HG02970 (cell line): ENCODE data around the gene TMEM127.
"Not testable (repeated sequence)": the region's sequence is repeated elsewhere in the genome, so short reads cannot be mapped to it uniquely, and the experiment has no call there.

Experiments
- ATAC-seq: cut with Tn5 transposase; IDR thresholded peaks from one replicate; pipeline ENCODE4 v1.9.1; 2021; ENCODE audit warnings: mild to moderate bottlenecking, moderate library complexity, moderate number of reproducible peaks; ENCODE audit not compliant: unreplicated experiment, low FRiP score

TMEM127 gene

DNA sequence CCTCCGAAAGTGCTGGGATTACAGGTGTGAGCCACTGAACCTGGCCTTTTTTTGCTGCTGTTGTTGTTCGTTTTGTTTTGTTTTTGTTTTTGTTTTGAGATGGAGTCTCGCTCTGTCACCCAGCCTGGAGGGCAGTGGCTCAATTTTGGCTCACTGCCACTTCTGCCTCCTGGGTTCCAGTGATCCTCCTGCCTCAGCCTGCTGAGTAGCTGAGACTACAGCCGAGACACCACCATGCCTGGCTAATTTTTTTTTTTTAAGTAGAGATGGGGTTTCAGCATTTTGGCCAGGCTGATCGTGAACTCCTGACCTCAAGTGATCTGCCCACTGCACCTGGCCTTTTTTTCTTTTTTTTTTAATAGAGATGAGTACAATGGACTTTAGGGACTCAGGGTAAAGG, 22.0 kb downstream of the TMEM127 start:
- no peak for ATAC-seq

DNA sequence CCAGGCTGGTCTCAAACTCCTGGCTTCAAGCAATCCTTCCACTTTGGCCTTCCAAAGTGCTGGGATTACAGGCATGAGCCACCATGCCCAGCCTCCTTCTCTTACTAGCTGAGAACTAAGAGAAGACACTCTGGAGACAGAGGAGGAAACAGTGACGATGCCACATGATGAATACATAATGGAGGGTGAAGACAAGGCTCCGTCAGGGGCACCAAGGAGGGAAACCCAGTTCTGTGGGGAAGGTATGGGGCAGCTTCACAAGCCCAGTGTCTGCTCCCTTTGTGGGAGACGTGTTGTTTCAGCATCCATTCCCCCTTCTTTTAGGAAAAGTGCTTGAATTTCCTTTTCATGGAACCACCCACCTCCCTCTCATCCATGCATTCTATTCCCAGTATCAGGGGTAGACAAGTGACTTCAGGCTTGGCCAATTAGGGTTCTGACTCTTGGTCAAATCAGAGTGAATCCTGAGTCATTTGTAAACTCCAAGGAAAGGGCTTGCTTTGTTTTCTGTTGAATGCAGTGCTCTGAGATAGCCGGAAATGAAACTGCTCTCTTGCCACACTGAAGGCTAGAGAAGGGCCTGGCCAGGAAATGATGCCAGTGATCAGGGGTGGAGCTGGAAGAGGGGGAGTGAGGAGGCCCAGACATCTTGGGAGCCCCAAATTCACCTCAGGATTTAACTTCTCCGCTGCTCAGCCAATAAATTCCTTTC, 23.7 kb downstream of the TMEM127 start:
- peak; percentile 46 for ATAC-seq

GRCh38 chr2:96241227-96241626, 24.6 kb downstream of the TMEM127 start:
- ATAC-seq: no peak

DNA sequence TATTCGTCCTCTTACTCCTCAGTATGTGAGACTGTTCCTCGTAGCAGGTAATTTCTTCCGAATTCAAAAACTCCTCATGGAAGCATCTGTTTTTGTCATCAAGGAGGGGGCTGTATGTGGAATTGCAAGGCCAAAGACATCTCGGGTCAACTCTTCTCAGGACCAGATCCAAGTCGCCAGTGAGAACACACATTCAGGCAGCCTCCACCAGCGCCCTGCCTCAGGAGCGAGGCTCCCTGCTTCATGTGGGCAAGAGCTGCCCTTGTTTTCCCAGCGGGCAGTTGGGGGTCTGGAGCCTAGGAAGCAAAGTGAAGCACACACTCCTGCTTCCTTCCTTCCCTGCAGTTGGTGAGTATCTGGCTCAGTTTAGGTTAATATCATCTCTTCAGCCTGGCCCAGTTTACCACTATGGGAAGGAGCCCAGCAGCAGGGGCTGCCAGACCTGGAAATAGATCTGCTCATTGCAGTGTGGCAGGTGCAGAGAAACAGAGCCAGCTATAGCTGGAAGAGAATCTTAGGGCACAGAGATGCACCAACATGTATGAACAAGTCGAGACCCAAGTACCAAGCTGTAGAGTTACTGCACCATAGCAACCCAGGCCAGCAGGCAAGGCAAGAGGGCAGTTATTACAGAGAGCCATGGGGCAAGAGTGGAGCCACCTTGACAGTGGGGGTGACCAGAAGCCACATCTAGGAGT, 25.3 kb downstream of the TMEM127 start:
- ATAC-seq: no peak

DNA sequence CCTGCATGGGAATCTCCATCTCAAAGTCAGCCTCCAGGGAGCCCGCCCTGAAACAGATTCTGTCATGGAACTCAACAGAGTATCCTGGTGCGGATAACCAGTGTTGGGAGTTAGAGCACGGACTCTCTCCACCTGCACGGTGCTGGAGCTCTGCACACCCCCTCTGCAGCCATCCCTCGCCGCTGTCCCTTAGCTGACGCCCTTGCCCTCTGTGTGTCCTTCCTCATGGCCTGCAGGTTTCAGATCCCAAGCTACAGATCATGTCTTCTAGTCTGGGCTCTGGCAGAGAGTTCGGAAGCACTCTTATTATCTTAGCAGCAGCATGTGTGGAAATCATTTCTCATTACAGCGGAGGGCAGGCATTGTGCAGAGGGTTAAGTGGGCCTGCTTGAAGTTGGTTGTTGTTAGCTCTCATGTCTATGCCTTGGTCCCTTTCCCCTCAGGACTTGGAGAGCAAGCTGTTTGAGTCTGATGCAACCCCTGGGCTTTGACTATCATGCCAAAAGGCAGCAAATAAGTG, 26.0 kb downstream of the TMEM127 start:
- no peak for ATAC-seq

GRCh38 chr2:96239091-96239490, 26.7 kb downstream of the TMEM127 start:
- ATAC-seq: no peak

- no peak for ATAC-seq
Observed at GRCh38 chr2:96238266-96238665, 27.5 kb downstream of the TMEM127 start.

DNA sequence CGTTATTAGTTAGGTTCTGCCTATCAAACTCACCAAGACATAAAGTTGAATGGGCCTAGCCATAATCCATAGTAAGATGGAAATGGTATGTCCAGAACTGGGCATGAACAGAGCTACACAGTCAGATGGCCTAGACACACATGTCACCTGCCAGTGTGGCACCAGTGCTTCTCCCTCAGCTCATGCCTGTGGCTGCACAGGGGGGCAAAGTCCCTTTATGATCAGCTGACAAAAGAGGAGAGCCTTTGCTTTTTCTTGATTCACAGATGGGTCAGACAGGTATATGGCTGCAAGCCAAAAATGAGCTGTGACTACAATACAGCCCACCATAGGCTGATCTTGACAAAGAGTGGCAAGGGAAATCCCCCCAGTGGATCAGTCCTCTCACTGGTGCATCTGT, 28.9 kb downstream of the TMEM127 start:
- no peak for ATAC-seq

GRCh38 chr2:96233880-96234316, 31.9 kb downstream of the TMEM127 start:
- no peak for ATAC-seq

DNA sequence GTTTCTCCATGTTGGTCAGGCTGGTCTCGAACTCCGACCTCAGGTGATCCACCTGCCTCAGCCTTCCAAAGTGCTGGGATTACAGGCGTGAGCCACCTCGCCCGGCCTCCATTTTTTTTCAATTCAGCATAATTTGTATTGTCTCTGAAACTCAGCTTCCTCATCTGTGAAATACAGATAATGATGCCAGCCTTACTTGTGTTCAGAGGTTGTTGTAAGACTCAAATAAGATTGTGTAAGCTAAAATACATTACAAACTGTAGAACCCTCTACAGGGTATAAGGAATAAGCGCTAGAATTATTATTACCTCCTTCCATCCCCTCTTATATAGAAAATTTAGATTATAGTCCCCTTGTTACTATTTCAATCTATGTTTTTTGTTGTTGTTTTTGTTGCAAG, 32.4 kb downstream of the TMEM127 start:
- ATAC-seq: no peak

DNA sequence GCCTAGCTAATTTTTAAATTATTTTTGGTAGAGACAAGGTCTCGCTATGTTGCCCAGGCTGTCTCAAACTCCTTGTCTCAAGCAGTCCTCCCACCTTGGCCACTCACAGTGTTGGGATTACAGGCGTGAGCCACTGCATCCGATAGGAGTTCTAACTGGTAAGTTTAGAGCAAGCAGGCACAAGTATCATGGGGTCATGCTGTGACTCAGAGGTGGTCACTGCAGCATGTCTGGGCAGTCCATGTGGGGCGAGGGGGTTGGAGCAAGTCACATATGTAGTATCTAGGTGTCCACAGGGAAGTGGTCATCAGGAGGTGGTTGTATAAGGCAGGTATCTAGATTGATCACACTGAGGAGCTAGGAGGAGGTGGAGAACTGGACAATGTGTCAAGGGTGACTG, 34.5 kb downstream of the TMEM127 start:
- ATAC-seq: no peak

- no peak for ATAC-seq
Observed at GRCh38 chr2:96225016-96225533, 40.7 kb downstream of the TMEM127 start.

GRCh38 chr2:96221106-96221505, 44.7 kb downstream of the TMEM127 start:
- ATAC-seq: not testable (repeated sequence)

- not testable (repeated sequence) for ATAC-seq
Observed at GRCh38 chr2:96219959-96220358, 45.8 kb downstream of the TMEM127 start.

DNA sequence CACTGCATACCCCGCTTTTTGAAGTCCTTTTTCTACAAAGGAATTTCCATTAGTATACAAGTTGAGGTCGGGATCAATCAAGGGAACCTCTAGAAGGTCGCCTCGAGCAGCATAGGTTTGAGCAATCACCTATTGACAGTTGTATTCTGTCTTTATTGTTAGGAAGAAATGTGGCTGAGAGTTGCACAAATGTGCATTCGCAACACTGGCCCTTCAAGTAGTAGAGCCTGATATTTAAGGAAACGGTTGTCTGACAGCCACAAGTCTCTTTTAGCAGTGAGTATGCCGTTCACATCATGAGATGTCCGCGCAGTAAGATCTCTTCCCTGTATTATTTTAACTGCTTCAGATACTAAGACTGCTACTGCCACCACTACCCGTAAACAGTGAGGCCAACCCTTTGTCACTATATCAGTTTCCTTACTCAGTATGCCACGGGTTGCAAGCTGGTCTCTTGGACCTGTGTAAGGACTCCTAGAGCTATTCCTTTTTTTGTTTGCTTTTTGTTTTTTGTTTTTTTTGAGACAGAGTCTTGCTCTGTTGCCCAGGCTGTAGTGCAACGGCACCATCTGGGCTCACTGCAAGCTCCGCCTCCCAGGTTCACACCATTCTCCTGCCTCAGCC, 47.2 kb downstream of the TMEM127 start:
- ATAC-seq: no peak

DNA sequence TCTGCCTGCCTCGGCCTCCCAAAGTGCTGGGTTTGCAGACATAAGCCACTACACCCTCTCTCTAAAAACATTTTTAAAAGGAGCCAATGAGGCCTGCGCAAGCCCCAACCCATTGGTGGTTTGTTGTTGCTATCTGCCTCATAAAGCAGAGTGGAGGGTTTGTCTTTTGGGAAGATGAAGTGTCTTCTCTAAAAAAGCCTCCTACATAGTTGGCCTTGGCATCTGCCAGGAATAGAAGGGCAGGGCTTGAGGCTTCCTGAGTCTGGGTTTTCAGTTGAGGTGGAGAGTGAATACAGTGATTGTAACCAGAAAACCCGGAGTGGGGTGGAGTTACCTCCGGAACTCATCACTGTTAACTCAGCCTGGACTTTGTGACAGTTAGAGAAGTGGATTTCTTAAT, 51.2 kb downstream of the TMEM127 start:
- ATAC-seq: no peak

DNA sequence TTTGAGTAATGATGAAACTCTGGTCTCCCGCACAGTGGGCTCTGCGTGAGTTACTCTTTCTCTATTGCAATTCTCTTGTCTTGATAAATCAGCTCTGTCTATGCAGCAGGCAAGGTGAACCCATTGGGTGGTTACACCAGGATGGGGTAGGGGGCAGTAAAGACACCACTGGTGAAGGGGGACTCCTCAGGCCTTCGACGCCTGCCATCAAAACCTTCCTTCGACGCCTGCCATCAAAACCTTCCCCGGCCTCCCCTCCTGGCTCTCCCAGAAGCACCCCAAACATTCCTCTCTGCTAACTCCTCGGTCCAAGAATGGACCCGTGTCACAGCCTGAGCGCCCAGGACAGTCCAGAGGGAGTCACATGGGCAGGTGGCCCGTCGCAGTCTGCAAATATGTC, 52.4 kb downstream of the TMEM127 start:
- ATAC-seq: no peak

DNA sequence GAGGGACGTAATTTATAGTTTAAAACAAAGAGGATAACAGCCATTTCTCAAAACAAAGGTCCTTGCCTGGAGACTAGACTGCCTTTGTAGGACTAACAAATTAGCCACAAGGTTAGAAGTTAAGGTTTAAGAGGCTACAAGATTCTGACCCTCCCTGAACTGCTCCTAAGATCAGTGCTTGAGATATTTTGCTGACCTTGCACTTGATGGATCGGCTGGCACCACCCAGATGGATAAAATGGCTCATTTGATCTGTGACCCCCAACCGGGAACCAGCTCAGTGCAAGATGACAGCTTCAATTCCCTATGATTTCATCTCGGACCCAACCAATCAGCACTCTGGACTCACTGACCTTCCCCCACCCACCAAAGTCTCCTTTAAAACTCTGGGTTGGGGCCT, 53.5 kb downstream of the TMEM127 start:
- ATAC-seq: no peak

DNA sequence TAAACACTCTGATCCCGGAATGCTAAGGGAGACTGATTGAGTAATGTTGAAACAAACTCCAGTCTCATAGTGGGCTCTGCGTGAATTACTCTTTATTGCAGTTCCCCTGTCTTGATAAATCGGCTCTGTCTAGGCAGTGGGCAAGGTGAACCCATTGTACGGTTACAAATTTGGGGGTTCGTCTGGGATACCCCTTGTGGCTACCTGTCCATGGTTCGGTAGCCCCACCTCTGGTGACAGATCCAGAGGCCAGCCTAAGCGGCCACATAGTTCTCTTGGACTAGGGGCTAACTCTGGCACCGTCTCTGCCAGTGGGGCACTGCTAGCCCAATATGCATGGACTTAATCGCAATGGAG, 56.1 kb downstream of the TMEM127 start:
- no peak for ATAC-seq

GRCh38 chr2:96209011-96209728, 56.6 kb downstream of the TMEM127 start:
- no peak for ATAC-seq
